Heart right ventricle (tissue), 12 donors: Measurements from ENCODE around the gene OSBPL6. TPM values are rescaled to one million over a fixed set of nuclear protein-coding genes. Genes with fewer than 3 reads are reported as not detected.

Source experiments
- polyA plus RNA-seq, 2 donors: library from polyadenylated mRNA; stranded (reverse); fragments of 200-250 nt; gene quantifications; one replicate each; pipeline ENCODE4 v1.2.3, GENCODE V29; 2013
- total RNA-seq, 10 donors: library from RNA; stranded (reverse); fragmentation: NEBNext Ultra II Directional in 3 of 10; extraction: Animal tissue kit (Norgen Biotek cat#: 25700) in 3 of 10; gene quantifications; one replicate each; pipeline versions ENCODE4 v1.2.1 to v1.2.4, GENCODE V29; 2021 to 2023
- donor health status: ischemic (EF 13 %, LVEDD 7.1; RV severe dilation, severe dysfunction).
- donor health status: healthy with polysubstance abuse.
- donor health status: DM: no; HTN: yes; CAD: no.
- donor health status: DM: no; HTN: no; CAD: no.
- donor health status: ischemic (EF 25% LVEDD 6.9; RV normal size, moderate dysfunction).
- donor health status: ischemic (EF 25% LVEDD 5.7; RV mildly dilated, moderate dysfunction).
- donor health status: healthy.
- donor health status: nonischemic (EF 11% LVEDD 7.7; RV severe dilation, severe dysfunction).
- donor health status: DM: yes; HTN: yes; CAD: no.
- donor health status: PGD.
- donor health status: ischemic (EF 29% LVEDD 5.4; RV normal size, mild dysfunction).
- donor health status: nonischemic (EF 23%, LVEDD 6.1; RV moderate dilation, normal function).

Gene OSBPL6
- total and polyA plus RNA-seq, 12 donors, result 1.1 to 8.0 (median 4.4) TPM

Other genes starting within 250 kb of the OSBPL6 start
- 1 to 10 TPM in 7 of 10 donors, under 1 TPM in 3; 0.57 to 6.4 (median 1.1) TPM for gene PDE11A, start 121.7 kb upstream of the OSBPL6 start, total RNA-seq
- gene PDE11A, start 121.7 kb upstream of the OSBPL6 start, polyA plus RNA-seq, result under 1 TPM; 0.12 to 0.88 TPM
- gene RBM45, start 82.1 kb upstream of the OSBPL6 start, total RNA-seq, result 10 to 100 TPM in 1 of 10 donors, 1 to 10 TPM in 9; 4.4 to 10.5 (median 5.9) TPM
- gene RBM45, start 82.1 kb upstream of the OSBPL6 start, polyA plus RNA-seq, result 10 to 100 TPM in 1 of 2 donors, 1 to 10 TPM in 1; 5.1 to 13.7 TPM